Endodermal cell (in vitro differentiated cells): ENCODE results near the gene ADARB1. TPM values are rescaled to one million over a fixed set of nuclear protein-coding genes. Genes with fewer than 3 reads are reported as not detected.
A peak's percentile ranks its signal among the peaks of the same experiment; 100 is the strongest.

Experiments
- DNase-seq: peaks from one replicate; pipeline ENCODE4 v3.0.0-alpha.2; 2017
- H3K27ac ChIP-seq: 2 replicates; pipeline ENCODE4 v1.5.1; 2013; ENCODE audit warnings: mild to moderate bottlenecking, low read depth, low read length, moderate library complexity
- H3K27me3 ChIP-seq: 2 replicates; pipeline ENCODE4 v1.6.1; 2013; ENCODE audit warnings: mild to moderate bottlenecking, low read length, moderate library complexity; ENCODE audit not compliant: insufficient read depth, control insufficient read depth, poor library complexity, severe bottlenecking
- H3K36me3 ChIP-seq: 2 replicates; pipeline ENCODE4 v1.7.0; 2013; ENCODE audit warnings: mild to moderate bottlenecking, low read length, moderate library complexity; ENCODE audit not compliant: control insufficient read depth, insufficient read depth
- H3K4me1 ChIP-seq: one replicate; pipeline ENCODE4 v1.7.0; 2013; ENCODE audit warnings: low read length; ENCODE audit not compliant: control insufficient read depth, insufficient read depth
- H3K4me3 ChIP-seq: 2 replicates; pipeline ENCODE4 v1.5.1; 2013; ENCODE audit warnings: mild to moderate bottlenecking, low read length, moderate library complexity
- H3K9ac ChIP-seq: 2 replicates; pipeline ENCODE4 v1.6.1; 2013; ENCODE audit warnings: mild to moderate bottlenecking, low read length, moderate library complexity; ENCODE audit not compliant: poor library complexity, severe bottlenecking; ENCODE audit errors: extremely low read depth
- H3K9me3 ChIP-seq: 2 replicates; pipeline ENCODE4 v1.6.1; 2013; ENCODE audit warnings: mild to moderate bottlenecking, low read length, moderate library complexity; ENCODE audit not compliant: control insufficient read depth
- H3K27ac Mint-ChIP-seq: 2 replicates; pipeline ENCODE4 v1.8.0; 2020; ENCODE audit warnings: mixed read lengths
- H3K27me3 Mint-ChIP-seq: 2 replicates; pipeline ENCODE4 v1.8.0; 2021; ENCODE audit warnings: mild to moderate bottlenecking, mixed read lengths; ENCODE audit not compliant: insufficient read depth
- H3K36me3 Mint-ChIP-seq: 2 replicates; pipeline ENCODE4 v1.8.0; 2020; ENCODE audit warnings: low read depth, mixed read lengths
- H3K4me1 Mint-ChIP-seq: 2 replicates; pipeline ENCODE4 v1.8.0; 2020; ENCODE audit warnings: mixed read lengths
- H3K4me3 Mint-ChIP-seq: 2 replicates; pipeline ENCODE4 v1.8.0; 2020; ENCODE audit warnings: mild to moderate bottlenecking, moderate library complexity, mixed read lengths
- H3K9me3 Mint-ChIP-seq: 2 replicates; pipeline ENCODE4 v1.8.0; 2020; ENCODE audit warnings: mild to moderate bottlenecking, mixed read lengths
- WGBS, 2 experiments: methylation state at CpG; one replicate each; pipeline versions ENCODE4 v1.1.5 to v1.1.7; 2013; ENCODE audit warnings: missing lambda C conversion rate in 2 of 2, mixed read lengths in 1 of 2; ENCODE audit not compliant: insufficient coverage in 1 of 2, insufficient read length in 1 of 2; 5-methylcytosine and 5-hydroxymethylcytosine counted together
- total RNA-seq, 2 donors: library from RNA; stranded (reverse); fragmentation: NEBNext Ultra II Directional in 1 of 2; extraction: Animal tissue kit (Norgen Biotek cat#: 25700) in 1 of 2; gene quantifications; 2 replicates in 1 of 2; 3 replicates in 1 of 2; pipeline ENCODE4 v1.2.1, GENCODE V29; 2021
- TF ChIP-seq, protein P1 (sequence below): fragments of 200-600 bp; sonication (generic); conservative IDR thresholded peaks from 2 replicates; pipeline ENCODE4 v1.5.0; 2021; ENCODE audit warnings: antibody characterized with exemption, mild to moderate bottlenecking

Gene ADARB1
- total RNA-seq, 2 donors from 2014 or later, result 11.5 to 20.1 TPM

DNA sequence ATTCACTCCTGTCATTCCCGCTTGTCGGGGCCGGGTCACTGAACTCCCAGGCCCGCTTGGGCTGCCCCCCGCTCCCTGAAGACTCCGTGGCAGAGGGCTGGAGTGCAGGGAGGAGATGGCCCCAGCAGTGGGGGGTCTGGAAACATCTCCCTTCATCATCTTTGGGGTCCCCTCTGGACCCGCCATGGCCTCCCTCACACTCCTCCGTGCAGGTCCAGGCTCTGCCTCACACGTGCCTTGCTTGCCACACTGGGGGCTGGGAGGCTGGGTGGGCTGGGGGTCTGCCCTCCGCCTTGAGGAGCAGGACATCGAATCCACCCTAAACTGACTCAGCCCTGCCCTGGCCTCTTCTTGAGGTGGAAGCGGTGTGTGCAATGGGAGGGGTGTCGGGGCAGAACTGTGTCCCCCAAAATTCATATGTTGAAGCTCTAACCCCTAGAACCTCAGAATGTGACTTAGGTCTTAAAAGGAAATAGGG, 178.1 kb downstream of the ADARB1 start:
- no peaks in the 10 kb centered on the region for H3K4me1 ChIP-seq
- Mint-ChIP-seq H3K9me3 (peaks cover 13% of the 10 kb centered on the region), H3K4me3 (no peak overlapping the region), H3K27ac (no peak overlapping the region), H3K36me3 (no peaks in the 10 kb centered on the region), H3K4me1 (peaks cover 5% of the 10 kb centered on the region), H3K27me3 (no peaks in the 10 kb centered on the region)
- H3K4me3 ChIP-seq, result no peak overlapping the region
- H3K36me3 ChIP-seq, result no peaks in the 10 kb centered on the region
- H3K27ac ChIP-seq, result no peak overlapping the region
- WGBS, 2 experiments, result 80 to 91% methylated on average over 4 to 13 of the region's 13 CpGs
- DNase-seq, result no peak
- H3K9ac ChIP-seq, result no peak overlapping the region
- no peaks in the 10 kb centered on the region for H3K27me3 ChIP-seq
- TF ChIP-seq, protein P1, sequence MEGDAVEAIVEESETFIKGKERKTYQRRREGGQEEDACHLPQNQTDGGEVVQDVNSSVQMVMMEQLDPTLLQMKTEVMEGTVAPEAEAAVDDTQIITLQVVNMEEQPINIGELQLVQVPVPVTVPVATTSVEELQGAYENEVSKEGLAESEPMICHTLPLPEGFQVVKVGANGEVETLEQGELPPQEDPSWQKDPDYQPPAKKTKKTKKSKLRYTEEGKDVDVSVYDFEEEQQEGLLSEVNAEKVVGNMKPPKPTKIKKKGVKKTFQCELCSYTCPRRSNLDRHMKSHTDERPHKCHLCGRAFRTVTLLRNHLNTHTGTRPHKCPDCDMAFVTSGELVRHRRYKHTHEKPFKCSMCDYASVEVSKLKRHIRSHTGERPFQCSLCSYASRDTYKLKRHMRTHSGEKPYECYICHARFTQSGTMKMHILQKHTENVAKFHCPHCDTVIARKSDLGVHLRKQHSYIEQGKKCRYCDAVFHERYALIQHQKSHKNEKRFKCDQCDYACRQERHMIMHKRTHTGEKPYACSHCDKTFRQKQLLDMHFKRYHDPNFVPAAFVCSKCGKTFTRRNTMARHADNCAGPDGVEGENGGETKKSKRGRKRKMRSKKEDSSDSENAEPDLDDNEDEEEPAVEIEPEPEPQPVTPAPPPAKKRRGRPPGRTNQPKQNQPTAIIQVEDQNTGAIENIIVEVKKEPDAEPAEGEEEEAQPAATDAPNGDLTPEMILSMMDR, result no peak
- H3K9me3 ChIP-seq, result no peaks in the 10 kb centered on the region

DNA sequence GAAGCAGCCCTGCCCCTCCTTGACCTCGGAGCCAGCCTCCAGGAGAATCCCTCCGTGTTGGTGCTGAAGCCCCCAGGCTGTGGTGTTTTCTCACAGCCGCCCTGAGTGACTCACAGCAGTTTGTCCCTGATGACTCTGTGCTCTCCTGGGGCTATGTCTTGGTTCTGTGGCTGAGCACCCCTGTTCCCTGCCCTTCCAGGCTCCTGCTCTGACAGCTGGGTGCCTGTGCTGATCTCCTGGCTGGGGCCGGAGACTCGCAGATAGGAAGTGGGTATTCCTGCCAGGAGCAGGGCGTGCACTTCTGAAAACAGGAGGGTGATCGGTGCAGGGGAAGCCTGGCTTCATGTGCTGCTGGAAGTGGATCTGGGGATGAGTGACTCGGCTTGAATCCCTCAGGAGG, 178.8 kb downstream of the ADARB1 start:
- Histone ChIP-seq H3K9me3 (no peaks in the 10 kb centered on the region), H3K27me3 (no peaks in the 10 kb centered on the region), H3K9ac (no peak overlapping the region), H3K36me3 (no peaks in the 10 kb centered on the region), H3K4me1 (no peaks in the 10 kb centered on the region), H3K4me3 (no peak overlapping the region), H3K27ac (no peak overlapping the region)
- Mint-ChIP-seq H3K9me3 (peaks cover 13% of the 10 kb centered on the region), H3K27me3 (no peaks in the 10 kb centered on the region), H3K4me3 (no peak overlapping the region), H3K4me1 (peaks cover 5% of the 10 kb centered on the region), H3K27ac (peak overlapping the region; percentile 3), H3K36me3 (no peaks in the 10 kb centered on the region)
- TF ChIP-seq, protein P1, result no peak
- peak; percentile 44 for DNase-seq
- WGBS, 2 experiments, result 84 to 87% methylated on average over 2 to 8 of the region's 8 CpGs

DNA sequence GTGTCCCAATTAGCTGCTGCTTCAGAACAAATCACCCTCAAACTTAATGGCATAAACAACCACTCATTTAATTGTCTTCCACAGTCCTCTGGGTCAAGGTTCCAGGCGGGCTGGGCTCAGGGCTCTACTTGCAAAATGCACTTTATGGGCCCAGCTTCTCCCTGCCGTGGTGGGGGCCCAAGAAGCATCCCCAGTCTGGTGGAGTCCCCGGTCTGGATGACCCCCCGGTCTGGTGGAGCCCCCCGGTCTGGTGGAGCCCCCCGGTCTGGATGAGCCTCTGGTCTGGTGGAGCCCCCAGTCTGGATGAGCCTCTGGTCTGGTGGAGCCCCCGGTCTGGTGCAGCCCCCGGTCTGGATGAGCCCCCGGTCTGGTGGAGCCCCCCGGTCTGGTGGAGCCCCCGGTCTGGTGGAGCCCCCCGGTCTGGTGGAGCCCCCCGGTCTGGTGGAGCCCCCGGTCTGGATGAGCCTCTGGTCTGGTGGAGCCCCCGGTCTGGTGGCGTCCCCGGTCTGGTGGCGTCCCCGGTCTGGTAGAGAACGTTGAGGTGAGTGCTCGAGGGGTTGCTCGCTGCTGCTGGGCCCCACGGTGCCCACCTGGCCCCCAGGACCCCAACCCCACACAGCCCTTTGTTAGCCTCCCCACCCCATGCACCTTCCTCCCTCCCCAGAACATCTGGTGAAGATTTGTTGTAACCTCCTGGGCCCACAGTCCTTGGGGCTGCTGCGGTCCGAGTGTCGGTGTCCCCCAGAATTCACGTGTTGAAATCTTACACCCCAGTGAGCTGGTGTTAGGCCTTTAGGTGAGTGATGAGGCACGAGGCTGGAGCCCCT, 179.5 kb downstream of the ADARB1 start:
- 84 to 92% methylated on average over 5 to 27 of the region's 28 CpGs for WGBS, 2 experiments
- H3K27me3 Mint-ChIP-seq, result no peaks in the 10 kb centered on the region
- DNase-seq, result no peak
- no peak overlapping the region for H3K4me3 Mint-ChIP-seq
- no peaks in the 10 kb centered on the region for H3K36me3 Mint-ChIP-seq
- peak overlapping the region; percentile 3 for H3K27ac Mint-ChIP-seq
- H3K4me3 ChIP-seq, result no peak overlapping the region
- no peaks in the 10 kb centered on the region for H3K27me3 ChIP-seq
- no peaks in the 10 kb centered on the region for H3K9me3 ChIP-seq
- H3K36me3 ChIP-seq, result no peaks in the 10 kb centered on the region
- peaks cover under 1% of the 10 kb centered on the region for H3K4me1 Mint-ChIP-seq
- H3K27ac ChIP-seq, result no peak overlapping the region
- peaks cover 13% of the 10 kb centered on the region for H3K9me3 Mint-ChIP-seq
- H3K4me1 ChIP-seq, result no peaks in the 10 kb centered on the region
- H3K9ac ChIP-seq, result no peak overlapping the region
- TF ChIP-seq, protein P1, result no peak
